NCI-H69 (cell line): ENCODE results near the gene ABLIM2.
A peak's percentile ranks its signal among the peaks of the same experiment; 100 is the strongest.

ENCODE experiments used
- DNase-seq: peaks from one replicate; lab custom pipeline; 2025; lab: John Stamatoyannopoulos, UW

Gene ABLIM2

DNA sequence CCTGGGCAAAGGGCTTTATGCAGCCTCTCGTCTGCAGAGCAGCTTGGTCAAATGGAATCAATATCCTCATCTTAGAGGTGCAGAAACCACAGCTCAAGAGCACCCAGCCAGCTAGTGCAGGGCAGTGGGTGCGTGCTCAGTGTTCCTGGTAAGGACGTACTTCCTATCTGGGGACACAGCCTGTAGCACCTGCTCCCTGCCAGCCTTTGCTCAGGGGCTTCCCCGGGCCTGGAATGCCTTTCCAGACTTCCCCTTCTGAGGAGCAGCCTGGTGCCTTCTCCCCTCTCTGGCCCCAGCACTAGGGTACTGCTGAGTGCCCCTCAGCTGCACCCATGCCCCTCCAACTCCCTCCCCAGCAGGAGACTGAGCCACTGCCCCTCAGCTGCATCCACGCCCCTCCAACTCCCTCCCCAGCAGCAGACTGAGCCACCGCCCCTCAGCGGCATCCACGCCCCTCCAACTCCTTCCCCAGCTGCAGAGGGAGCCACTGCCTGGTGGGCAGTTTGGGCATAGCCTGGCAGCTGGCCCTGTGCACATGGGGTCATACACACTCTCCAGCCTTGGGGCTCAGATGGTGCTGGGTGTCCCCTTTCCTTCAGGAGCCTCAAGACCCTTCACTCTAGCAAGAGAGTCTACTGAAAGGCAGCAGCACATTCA lies 176.7 kb downstream of the ABLIM2 start:
- DNase-seq, result no peak

DNA sequence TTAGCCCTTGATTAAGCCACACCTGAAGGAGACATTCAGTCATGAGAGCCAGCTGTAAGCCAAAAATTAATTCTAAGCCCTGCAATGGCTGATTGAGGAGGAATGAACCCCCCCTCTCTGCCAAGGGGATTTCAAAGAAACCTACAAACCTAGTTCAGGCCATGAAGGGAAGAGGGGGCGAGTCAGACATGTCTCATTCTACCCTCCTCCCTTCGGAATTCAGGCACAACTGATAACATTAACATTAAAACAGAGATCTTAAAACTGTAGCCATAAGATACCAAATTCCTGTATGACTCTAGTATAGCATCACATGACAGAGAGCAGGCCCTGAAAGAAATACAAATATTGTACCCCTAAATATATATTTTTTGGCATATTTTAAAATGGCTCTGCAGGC lies 178.6 kb downstream of the ABLIM2 start:
- DNase-seq, result no peak

DNA sequence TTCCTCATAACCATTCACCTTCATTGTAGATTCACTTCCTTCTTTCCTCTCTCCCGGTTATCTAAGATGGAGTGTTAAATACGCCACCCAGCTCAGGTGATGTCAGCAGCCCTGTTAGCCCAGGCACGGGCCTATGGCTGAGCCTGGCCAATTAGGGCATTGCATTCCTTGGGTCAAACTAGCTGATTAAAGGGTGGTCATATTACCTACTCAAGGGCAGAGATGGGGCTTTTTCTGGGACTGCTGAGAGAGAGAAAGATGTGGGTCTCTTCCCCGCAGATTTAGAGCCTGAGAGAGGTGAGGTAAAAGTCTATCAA lies 179.0 kb downstream of the ABLIM2 start:
- DNase-seq, result peak; percentile 22

DNA sequence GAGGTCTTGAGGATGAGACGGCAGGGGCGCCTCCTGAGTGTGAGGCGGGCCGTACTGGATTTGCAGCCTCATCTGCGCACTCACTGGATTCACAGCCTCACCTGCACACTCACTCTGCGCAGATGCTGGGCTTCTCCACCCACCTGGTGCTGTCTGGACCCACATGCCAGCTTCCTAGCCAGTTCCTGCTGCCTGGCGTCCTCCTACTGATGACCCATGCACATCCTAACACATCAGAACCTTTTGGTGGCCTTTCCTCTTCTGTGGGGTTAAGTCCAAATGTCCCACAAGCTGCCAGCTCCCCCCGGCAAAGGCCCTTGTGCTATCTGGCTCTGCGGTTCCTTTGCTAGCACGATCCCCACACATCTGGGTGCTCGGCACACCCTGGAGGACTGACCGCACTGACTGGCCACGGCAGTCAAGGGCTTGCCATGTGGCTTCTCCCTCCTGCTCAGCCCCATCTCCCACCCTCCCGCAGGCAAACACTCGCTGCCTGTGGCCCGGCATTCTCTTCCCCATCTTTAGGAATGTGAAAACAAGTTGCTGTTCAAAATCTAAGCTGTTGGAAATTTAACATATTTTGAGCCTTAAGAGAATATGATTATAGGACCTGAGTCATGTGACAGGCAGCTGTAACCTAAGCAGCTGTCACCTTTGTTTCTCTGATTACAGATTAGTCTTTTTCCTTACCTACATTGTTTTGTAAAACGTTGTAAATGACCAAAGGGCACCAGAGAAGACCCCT lies 179.5 kb downstream of the ABLIM2 start:
- DNase-seq, result no peak

- DNase-seq, result peak; percentile 95
Observed at GRCh38 chr4:7978489-7978888, 180.1 kb downstream of the ABLIM2 start.

DNA sequence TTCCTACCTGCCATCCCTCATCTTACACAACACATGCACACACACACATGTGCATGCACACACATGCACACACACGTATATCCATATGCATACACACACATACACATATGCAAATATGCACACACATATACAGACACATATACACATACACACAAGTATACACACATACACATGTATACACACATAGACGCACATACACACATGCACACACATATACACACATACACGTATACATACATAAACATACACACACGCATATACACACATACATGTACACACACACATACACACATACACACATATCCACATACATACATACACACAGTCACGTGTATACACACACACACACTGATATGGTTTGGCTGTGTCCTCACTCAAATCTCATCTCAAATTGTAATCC lies 182.0 kb downstream of the ABLIM2 start:
- no peak for DNase-seq

- no peak for DNase-seq
Observed at GRCh38 chr4:7976025-7976424, 182.6 kb downstream of the ABLIM2 start.

- no peak for DNase-seq
Observed at GRCh38 chr4:7974425-7974824, 184.2 kb downstream of the ABLIM2 start.

DNA sequence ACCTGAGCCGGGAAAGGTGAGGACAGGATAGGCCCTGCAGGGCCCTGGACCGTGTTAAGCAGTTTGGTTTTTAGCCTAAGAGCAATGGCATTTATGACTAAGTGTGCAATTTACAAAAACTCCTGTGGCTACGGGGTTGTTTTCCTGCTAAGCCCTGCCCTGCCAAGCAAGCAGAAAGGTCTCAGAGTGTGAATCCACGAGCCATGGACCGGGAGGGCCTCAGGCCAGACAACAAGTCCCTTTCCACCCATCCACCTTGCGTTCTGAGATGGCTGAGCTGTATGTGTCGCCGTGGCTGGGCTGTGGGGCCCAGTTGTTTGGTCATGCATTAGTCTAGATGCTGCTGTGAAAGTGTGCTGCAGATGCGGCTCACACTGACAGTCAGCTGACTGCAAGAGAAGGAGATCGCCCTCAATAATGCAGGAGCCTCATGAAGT lies 185.1 kb downstream of the ABLIM2 start:
- DNase-seq, result no peak

GRCh38 chr4:7971881-7972500 lies 186.6 kb downstream of the ABLIM2 start:
- DNase-seq, result no peak

DNA sequence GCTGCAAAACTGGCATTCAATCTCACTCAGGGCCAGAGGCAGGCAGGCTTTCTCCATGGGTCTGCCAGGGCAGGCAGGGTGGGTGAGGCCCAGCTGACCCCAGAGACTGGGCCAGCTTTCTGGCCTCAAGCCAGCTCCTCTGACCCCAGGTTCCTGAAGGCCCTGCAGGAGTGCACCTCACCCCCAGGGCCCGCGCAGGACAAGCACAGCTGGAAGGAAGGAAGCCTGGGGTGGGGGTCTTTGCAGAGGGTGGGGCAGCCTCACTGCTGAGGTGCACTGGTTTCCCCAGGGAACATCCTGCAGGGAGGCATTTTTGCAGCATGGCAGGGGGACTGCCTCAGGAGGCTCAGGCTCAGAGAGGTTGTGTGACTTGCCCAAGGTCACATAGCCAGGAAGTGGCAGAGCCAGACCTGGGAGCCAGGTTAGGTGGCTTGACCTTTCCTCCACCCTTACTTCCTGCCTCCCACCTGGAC lies 187.4 kb downstream of the ABLIM2 start:
- no peak for DNase-seq

- no peak for DNase-seq
Observed at GRCh38 chr4:7970361-7970946, 188.2 kb downstream of the ABLIM2 start.

GRCh38 chr4:7968262-7968896 lies 190.2 kb downstream of the ABLIM2 start:
- DNase-seq, result no peak

DNA sequence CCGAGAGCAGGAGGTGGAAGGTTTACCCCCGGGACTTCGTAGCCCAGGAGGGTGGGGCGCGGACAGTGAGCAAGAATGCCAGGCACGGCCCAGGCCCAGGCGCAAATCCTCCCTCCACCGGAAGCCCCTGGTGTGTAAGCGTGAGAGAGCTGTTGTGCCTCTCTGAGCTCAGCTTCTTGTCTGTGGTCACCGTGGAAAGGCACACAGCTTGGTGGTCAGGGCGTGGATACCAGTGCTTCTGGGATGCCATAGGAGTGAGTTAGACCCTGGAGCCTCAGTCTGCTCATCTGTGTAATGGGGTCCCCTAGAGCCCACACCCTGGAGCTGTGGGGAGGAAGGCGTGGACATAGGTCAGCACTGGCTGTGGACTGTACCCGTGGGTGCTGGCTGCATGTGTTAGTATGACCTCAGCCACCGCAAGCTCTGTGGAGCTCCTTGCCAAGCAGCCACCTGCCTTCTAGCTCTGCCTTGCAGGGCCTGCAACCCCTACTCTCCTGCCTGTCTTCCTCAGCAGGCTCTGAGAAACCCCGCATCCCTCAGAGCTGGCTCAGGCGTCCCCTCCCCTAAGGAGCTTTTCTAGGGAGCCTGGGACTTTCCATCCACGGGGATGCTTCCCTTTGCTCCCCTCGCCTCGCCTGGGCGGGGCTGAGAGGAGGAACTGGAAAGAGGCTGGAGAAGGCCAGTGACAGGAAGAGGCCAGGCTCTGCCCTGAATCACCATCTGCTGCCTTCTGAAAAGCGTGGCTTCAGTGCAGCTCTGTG lies 190.9 kb downstream of the ABLIM2 start:
- peak; percentile 53 for DNase-seq

- DNase-seq, result no peak
Observed at GRCh38 chr4:7967063-7967440, 191.6 kb downstream of the ABLIM2 start.

DNA sequence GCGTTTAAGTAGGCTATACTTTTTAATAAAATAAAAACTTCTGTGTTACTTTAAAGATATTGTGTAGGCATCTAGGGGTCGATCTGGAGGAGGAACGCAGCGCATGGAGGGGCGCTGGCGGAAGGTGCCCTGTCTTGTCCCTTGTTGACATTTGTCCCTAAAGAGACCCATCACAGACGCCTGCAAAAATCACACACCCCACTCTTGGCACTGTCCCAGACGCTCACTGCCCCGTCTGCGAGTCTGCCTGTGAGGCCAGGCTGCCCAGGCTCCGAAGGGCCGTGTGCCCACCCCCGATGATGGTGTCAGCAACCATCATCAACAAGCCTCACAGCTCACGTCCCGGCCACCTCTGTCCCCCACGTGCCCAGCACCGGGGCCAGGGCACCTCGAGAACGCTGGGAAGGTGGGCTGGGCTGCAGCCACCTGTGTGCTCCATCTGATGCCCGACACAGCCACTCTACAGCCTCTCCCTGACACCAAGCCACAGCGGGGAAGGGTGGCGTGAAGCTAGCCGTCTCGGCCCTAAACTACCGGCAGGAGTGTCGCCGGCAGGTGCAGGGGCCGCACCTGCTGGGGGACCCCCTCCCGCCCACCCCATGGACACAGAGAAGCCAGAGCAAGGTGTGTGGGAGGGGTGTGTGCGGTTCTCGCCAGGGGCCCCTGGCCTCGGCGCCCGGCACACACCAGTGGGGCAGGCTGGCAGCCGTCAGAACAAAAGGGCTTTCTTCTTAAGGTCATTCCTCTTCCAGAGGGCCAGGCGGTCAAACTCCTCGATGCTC lies 192.1 kb downstream of the ABLIM2 start:
- DNase-seq, result no peak

- no peak for DNase-seq
Observed at GRCh38 chr4:7964890-7965662, 193.5 kb downstream of the ABLIM2 start.

GRCh38 chr4:7964459-7964858 lies 194.2 kb downstream of the ABLIM2 start:
- no peak for DNase-seq

DNA sequence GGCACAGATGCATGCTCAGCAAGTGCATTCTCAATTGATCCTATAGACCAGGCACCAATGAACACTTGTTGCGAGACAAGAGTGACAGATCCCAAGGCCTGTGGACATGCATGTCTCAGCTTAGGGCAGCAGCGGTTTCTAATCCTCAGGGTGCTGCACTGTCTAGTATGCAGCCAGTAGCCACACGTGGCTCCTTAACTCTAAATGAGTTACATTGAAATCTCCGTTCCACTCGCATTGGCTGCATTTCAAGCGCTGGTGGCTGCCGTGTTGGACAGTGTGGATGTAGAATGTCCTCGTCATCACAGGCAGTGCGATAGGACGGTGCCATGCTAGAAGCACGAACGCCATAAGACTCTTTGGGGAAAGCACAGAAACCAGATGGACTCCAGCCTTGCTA lies 194.9 kb downstream of the ABLIM2 start:
- no peak for DNase-seq
